ENCODE measurements around the gene VAPA.

Gene VAPA

GRCh38 chr18:9943311-9943710 lies 29.5 kb downstream of the VAPA start:
- Histone ChIP-seq H3K4me3 (ENCODE audit: low read depth, low read length) (no peak overlapping the region), H3K27ac (ENCODE audit: low read depth, low read length) (no peak overlapping the region), H3K4me1 (ENCODE audit: control insufficient read depth, insufficient read depth, low read length) (no peaks in the 10 kb centered on the region), H3K9me3 (ENCODE audit: control insufficient read depth, insufficient read depth, low read length) (no peaks in the 10 kb centered on the region), H3K9ac (ENCODE audit: low read depth, low read length) (no peak overlapping the region), H3K36me3 (ENCODE audit: control insufficient read depth, insufficient read depth, low read length) (peaks cover 70% of the 10 kb centered on the region), H3K27me3 (ENCODE audit: control insufficient read depth, insufficient read depth, low read length) (no peaks in the 10 kb centered on the region)

- Histone ChIP-seq H3K9ac (ENCODE audit: low read depth, low read length) (no peak overlapping the region), H3K27ac (ENCODE audit: low read depth, low read length) (no peak overlapping the region), H3K4me1 (ENCODE audit: control insufficient read depth, insufficient read depth, low read length) (no peaks in the 10 kb centered on the region), H3K4me3 (ENCODE audit: low read depth, low read length) (no peak overlapping the region), H3K36me3 (ENCODE audit: control insufficient read depth, insufficient read depth, low read length) (peaks cover 62% of the 10 kb centered on the region), H3K9me3 (ENCODE audit: control insufficient read depth, insufficient read depth, low read length) (no peaks in the 10 kb centered on the region), H3K27me3 (ENCODE audit: control insufficient read depth, insufficient read depth, low read length) (no peaks in the 10 kb centered on the region)
These were observed 31.0 kb downstream of the VAPA start for GRCh38 chr18:9944805-9945204.

- Histone ChIP-seq H3K27me3 (ENCODE audit: control insufficient read depth, insufficient read depth, low read length) (no peaks in the 10 kb centered on the region), H3K36me3 (ENCODE audit: control insufficient read depth, insufficient read depth, low read length) (peaks cover 49% of the 10 kb centered on the region), H3K27ac (ENCODE audit: low read depth, low read length) (no peak overlapping the region), H3K9me3 (ENCODE audit: control insufficient read depth, insufficient read depth, low read length) (no peaks in the 10 kb centered on the region), H3K4me1 (ENCODE audit: control insufficient read depth, insufficient read depth, low read length) (no peaks in the 10 kb centered on the region), H3K4me3 (ENCODE audit: low read depth, low read length) (no peak overlapping the region), H3K9ac (ENCODE audit: low read depth, low read length) (no peak overlapping the region)
These were observed 33.0 kb downstream of the VAPA start for GRCh38 chr18:9946831-9947230.

- Histone ChIP-seq H3K4me3 (ENCODE audit: low read depth, low read length) (no peak overlapping the region), H3K4me1 (ENCODE audit: control insufficient read depth, insufficient read depth, low read length) (no peaks in the 10 kb centered on the region), H3K9me3 (ENCODE audit: control insufficient read depth, insufficient read depth, low read length) (no peaks in the 10 kb centered on the region), H3K9ac (ENCODE audit: low read depth, low read length) (no peak overlapping the region), H3K27ac (ENCODE audit: low read depth, low read length) (no peak overlapping the region), H3K36me3 (ENCODE audit: control insufficient read depth, insufficient read depth, low read length) (peaks cover 47% of the 10 kb centered on the region), H3K27me3 (ENCODE audit: control insufficient read depth, insufficient read depth, low read length) (no peaks in the 10 kb centered on the region)
These were observed 33.4 kb downstream of the VAPA start for GRCh38 chr18:9947248-9947647.

GRCh38 chr18:9949315-9949714 lies 35.5 kb downstream of the VAPA start:
- Histone ChIP-seq H3K9me3 (ENCODE audit: control insufficient read depth, insufficient read depth, low read length) (no peaks in the 10 kb centered on the region), H3K9ac (ENCODE audit: low read depth, low read length) (no peak overlapping the region), H3K4me3 (ENCODE audit: low read depth, low read length) (no peak overlapping the region), H3K4me1 (ENCODE audit: control insufficient read depth, insufficient read depth, low read length) (no peaks in the 10 kb centered on the region), H3K27me3 (ENCODE audit: control insufficient read depth, insufficient read depth, low read length) (no peaks in the 10 kb centered on the region), H3K27ac (ENCODE audit: low read depth, low read length) (no peak overlapping the region), H3K36me3 (ENCODE audit: control insufficient read depth, insufficient read depth, low read length) (peaks cover 60% of the 10 kb centered on the region)

- Histone ChIP-seq H3K4me1 (ENCODE audit: control insufficient read depth, insufficient read depth, low read length) (no peaks in the 10 kb centered on the region), H3K9me3 (ENCODE audit: control insufficient read depth, insufficient read depth, low read length) (no peaks in the 10 kb centered on the region), H3K36me3 (ENCODE audit: control insufficient read depth, insufficient read depth, low read length) (peaks cover 60% of the 10 kb centered on the region), H3K27me3 (ENCODE audit: control insufficient read depth, insufficient read depth, low read length) (no peaks in the 10 kb centered on the region), H3K27ac (ENCODE audit: low read depth, low read length) (no peak overlapping the region), H3K9ac (ENCODE audit: low read depth, low read length) (no peak overlapping the region), H3K4me3 (ENCODE audit: low read depth, low read length) (no peak overlapping the region)
These were observed 36.0 kb downstream of the VAPA start for GRCh38 chr18:9949861-9950260.

- no peak overlapping the region for H3K4me3 ChIP-seq (ENCODE audit: low read depth, low read length)
- no peak overlapping the region for H3K27ac ChIP-seq (ENCODE audit: low read depth, low read length)
- H3K36me3 ChIP-seq (ENCODE audit: control insufficient read depth, insufficient read depth, low read length): peaks cover 57% of the 10 kb centered on the region
- H3K27me3 ChIP-seq (ENCODE audit: control insufficient read depth, insufficient read depth, low read length): no peaks in the 10 kb centered on the region
- H3K4me1 ChIP-seq (ENCODE audit: control insufficient read depth, insufficient read depth, low read length): no peaks in the 10 kb centered on the region
- H3K9me3 ChIP-seq (ENCODE audit: control insufficient read depth, insufficient read depth, low read length): no peaks in the 10 kb centered on the region
- no peak overlapping the region for H3K9ac ChIP-seq (ENCODE audit: low read depth, low read length)
These were observed 36.6 kb downstream of the VAPA start for GRCh38 chr18:9950289-9951016.

- no peak overlapping the region for H3K4me3 ChIP-seq (ENCODE audit: low read depth, low read length)
- no peak overlapping the region for H3K27ac ChIP-seq (ENCODE audit: low read depth, low read length)
- no peak overlapping the region for H3K9ac ChIP-seq (ENCODE audit: low read depth, low read length)
- no peaks in the 10 kb centered on the region for H3K9me3 ChIP-seq (ENCODE audit: control insufficient read depth, insufficient read depth, low read length)
- H3K36me3 ChIP-seq (ENCODE audit: control insufficient read depth, insufficient read depth, low read length): peaks cover 51% of the 10 kb centered on the region
- H3K27me3 ChIP-seq (ENCODE audit: control insufficient read depth, insufficient read depth, low read length): no peaks in the 10 kb centered on the region
- no peaks in the 10 kb centered on the region for H3K4me1 ChIP-seq (ENCODE audit: control insufficient read depth, insufficient read depth, low read length)
These were observed 37.4 kb downstream of the VAPA start for GRCh38 chr18:9951022-9951859.

GRCh38 chr18:9952633-9953416 lies 39.0 kb downstream of the VAPA start:
- Histone ChIP-seq H3K4me3 (ENCODE audit: low read depth, low read length) (no peak overlapping the region), H3K4me1 (ENCODE audit: control insufficient read depth, insufficient read depth, low read length) (no peaks in the 10 kb centered on the region), H3K36me3 (ENCODE audit: control insufficient read depth, insufficient read depth, low read length) (peaks cover 35% of the 10 kb centered on the region), H3K9ac (ENCODE audit: low read depth, low read length) (no peak overlapping the region), H3K9me3 (ENCODE audit: control insufficient read depth, insufficient read depth, low read length) (no peaks in the 10 kb centered on the region), H3K27me3 (ENCODE audit: control insufficient read depth, insufficient read depth, low read length) (no peaks in the 10 kb centered on the region), H3K27ac (ENCODE audit: low read depth, low read length) (no peak overlapping the region)

- Histone ChIP-seq H3K36me3 (ENCODE audit: control insufficient read depth, insufficient read depth, low read length) (peaks cover 11% of the 10 kb centered on the region), H3K27ac (ENCODE audit: low read depth, low read length) (no peak overlapping the region), H3K4me3 (ENCODE audit: low read depth, low read length) (no peak overlapping the region), H3K4me1 (ENCODE audit: control insufficient read depth, insufficient read depth, low read length) (peaks cover 18% of the 10 kb centered on the region), H3K9ac (ENCODE audit: low read depth, low read length) (no peak overlapping the region), H3K27me3 (ENCODE audit: control insufficient read depth, insufficient read depth, low read length) (no peaks in the 10 kb centered on the region), H3K9me3 (ENCODE audit: control insufficient read depth, insufficient read depth, low read length) (no peaks in the 10 kb centered on the region)
These were observed 45.1 kb downstream of the VAPA start for GRCh38 chr18:9958861-9959399.
